Measurements from ENCODE around the gene SLC9A1. TPM values are rescaled to one million over a fixed set of nuclear protein-coding genes. Genes with fewer than 3 reads are reported as not detected.

Gene SLC9A1
- total and polyA plus RNA-seq, 10 of the 15 experiments (the other 5 are each of a cell fraction or from before 2014, with no cell fraction given) = 0.87 to 21.4 (median 4.3) TPM

DNA sequence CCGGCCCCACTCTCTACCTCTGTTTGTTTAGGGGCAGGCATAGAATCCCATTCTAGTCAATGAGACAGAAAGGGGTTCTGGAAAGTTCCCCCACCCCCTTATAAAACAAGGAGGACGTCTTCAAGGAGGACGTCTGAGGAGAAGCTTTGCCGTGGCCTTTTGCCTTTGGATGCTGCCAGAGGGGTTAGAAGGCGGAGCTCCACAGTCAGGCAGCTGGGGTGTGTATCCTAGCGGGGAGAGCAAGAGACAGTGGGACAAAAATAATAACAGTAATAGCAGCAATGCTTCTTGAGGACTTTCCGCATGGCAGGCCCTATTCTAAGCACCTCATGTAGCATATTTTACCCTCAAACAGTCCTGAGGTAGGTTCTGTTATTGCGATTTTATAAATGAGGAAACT lies 94.0 kb downstream of the SLC9A1 start (continued):
- TF ChIP-seq, protein P1, sequence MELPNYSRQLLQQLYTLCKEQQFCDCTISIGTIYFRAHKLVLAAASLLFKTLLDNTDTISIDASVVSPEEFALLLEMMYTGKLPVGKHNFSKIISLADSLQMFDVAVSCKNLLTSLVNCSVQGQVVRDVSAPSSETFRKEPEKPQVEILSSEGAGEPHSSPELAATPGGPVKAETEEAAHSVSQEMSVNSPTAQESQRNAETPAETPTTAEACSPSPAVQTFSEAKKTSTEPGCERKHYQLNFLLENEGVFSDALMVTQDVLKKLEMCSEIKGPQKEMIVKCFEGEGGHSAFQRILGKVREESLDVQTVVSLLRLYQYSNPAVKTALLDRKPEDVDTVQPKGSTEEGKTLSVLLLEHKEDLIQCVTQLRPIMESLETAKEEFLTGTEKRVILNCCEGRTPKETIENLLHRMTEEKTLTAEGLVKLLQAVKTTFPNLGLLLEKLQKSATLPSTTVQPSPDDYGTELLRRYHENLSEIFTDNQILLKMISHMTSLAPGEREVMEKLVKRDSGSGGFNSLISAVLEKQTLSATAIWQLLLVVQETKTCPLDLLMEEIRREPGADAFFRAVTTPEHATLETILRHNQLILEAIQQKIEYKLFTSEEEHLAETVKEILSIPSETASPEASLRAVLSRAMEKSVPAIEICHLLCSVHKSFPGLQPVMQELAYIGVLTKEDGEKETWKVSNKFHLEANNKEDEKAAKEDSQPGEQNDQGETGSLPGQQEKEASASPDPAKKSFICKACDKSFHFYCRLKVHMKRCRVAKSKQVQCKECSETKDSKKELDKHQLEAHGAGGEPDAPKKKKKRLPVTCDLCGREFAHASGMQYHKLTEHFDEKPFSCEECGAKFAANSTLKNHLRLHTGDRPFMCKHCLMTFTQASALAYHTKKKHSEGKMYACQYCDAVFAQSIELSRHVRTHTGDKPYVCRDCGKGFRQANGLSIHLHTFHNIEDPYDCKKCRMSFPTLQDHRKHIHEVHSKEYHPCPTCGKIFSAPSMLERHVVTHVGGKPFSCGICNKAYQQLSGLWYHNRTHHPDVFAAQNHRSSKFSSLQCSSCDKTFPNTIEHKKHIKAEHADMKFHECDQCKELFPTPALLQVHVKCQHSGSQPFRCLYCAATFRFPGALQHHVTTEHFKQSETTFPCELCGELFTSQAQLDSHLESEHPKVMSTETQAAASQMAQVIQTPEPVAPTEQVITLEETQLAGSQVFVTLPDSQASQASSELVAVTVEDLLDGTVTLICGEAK (IDR thresholded peaks at IDR 0.05; ENCODE audit: borderline replicate concordance) = no peak
- TF ChIP-seq CHD4 (IDR thresholded peaks at IDR 0.05) = no peak
- TF ChIP-seq RB1 (IDR thresholded peaks at IDR 0.05; ENCODE audit: borderline replicate concordance) = no peak
- TF ChIP-seq, protein P2, sequence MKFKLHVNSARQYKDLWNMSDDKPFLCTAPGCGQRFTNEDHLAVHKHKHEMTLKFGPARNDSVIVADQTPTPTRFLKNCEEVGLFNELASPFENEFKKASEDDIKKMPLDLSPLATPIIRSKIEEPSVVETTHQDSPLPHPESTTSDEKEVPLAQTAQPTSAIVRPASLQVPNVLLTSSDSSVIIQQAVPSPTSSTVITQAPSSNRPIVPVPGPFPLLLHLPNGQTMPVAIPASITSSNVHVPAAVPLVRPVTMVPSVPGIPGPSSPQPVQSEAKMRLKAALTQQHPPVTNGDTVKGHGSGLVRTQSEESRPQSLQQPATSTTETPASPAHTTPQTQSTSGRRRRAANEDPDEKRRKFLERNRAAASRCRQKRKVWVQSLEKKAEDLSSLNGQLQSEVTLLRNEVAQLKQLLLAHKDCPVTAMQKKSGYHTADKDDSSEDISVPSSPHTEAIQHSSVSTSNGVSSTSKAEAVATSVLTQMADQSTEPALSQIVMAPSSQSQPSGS (IDR thresholded peaks at IDR 0.05; ENCODE audit: low read length) = no peak
- TF ChIP-seq, protein P3, sequence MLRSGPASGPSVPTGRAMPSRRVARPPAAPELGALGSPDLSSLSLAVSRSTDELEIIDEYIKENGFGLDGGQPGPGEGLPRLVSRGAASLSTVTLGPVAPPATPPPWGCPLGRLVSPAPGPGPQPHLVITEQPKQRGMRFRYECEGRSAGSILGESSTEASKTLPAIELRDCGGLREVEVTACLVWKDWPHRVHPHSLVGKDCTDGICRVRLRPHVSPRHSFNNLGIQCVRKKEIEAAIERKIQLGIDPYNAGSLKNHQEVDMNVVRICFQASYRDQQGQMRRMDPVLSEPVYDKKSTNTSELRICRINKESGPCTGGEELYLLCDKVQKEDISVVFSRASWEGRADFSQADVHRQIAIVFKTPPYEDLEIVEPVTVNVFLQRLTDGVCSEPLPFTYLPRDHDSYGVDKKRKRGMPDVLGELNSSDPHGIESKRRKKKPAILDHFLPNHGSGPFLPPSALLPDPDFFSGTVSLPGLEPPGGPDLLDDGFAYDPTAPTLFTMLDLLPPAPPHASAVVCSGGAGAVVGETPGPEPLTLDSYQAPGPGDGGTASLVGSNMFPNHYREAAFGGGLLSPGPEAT (IDR thresholded peaks at IDR 0.05; ENCODE audit: low read depth) = no peak

Measured in GM12878 (cell line).